Liver (tissue), 3 donors: Measurements from ENCODE around the gene RASGRP2.

ENCODE experiments used
- EGR1 ChIP-seq, 2 donors: IDR thresholded peaks; 2 replicates each; pipeline ENCODE4 v1.6.1; 2016 to 2018; ENCODE audit warnings: antibody characterized with exemption in 2 of 2, low read depth in 2 of 2
- FOXA1 ChIP-seq: IDR thresholded peaks from 2 replicates; pipeline ENCODE4 v1.6.1; 2016; ENCODE audit warnings: antibody characterized with exemption
- JUND ChIP-seq, 2 donors: IDR thresholded peaks; 2 replicates each; pipeline ENCODE4 v1.6.1; 2016; ENCODE audit warnings: antibody characterized with exemption in 2 of 2
- NR2F2 ChIP-seq: IDR thresholded peaks from 2 replicates; pipeline ENCODE4 v1.6.1; 2016; ENCODE audit warnings: antibody characterized with exemption
- RAD21 ChIP-seq, 2 donors: IDR thresholded peaks; 2 replicates each; pipeline ENCODE4 v1.6.1; 2016; ENCODE audit warnings: antibody characterized with exemption in 2 of 2, mild to moderate bottlenecking in 2 of 2
- SP1 ChIP-seq: IDR thresholded peaks from 2 replicates; pipeline ENCODE4 v1.6.1; 2018; ENCODE audit warnings: antibody characterized with exemption, mild to moderate bottlenecking
- TAF1 ChIP-seq: conservative IDR thresholded peaks from 2 replicates; pipeline ENCODE4 v1.6.1; 2016; ENCODE audit warnings: antibody characterized with exemption, mild to moderate bottlenecking
- YY1 ChIP-seq: IDR thresholded peaks from 2 replicates; pipeline ENCODE4 v1.6.1; 2016; ENCODE audit warnings: antibody characterized with exemption, mild to moderate bottlenecking
- TF ChIP-seq, protein P1 (sequence below): fragments of 150-350 bp; IDR thresholded peaks from 2 replicates; pipeline ENCODE4 v1.5.1; 2017; ENCODE audit warnings: improper control_type of control experiment, low read depth, low read length; ENCODE audit not compliant: missing input control
- TF ChIP-seq, protein P2 (sequence below): IDR thresholded peaks from 2 replicates; pipeline ENCODE4 v1.6.1; 2016; ENCODE audit warnings: antibody characterized with exemption, mild to moderate bottlenecking
- TF ChIP-seq, protein P3 (sequence below): IDR thresholded peaks from 2 replicates; pipeline ENCODE4 v1.6.1; 2016; ENCODE audit warnings: antibody characterized with exemption
- TF ChIP-seq, protein P4 (sequence below): IDR thresholded peaks from 2 replicates; pipeline ENCODE4 v1.6.1; 2016; ENCODE audit warnings: antibody characterized with exemption
- TF ChIP-seq, protein P5 (sequence below): IDR thresholded peaks from 2 replicates; pipeline ENCODE4 v1.6.1; 2016; ENCODE audit warnings: antibody characterized with exemption
- donor health status: healthy.
- donor health status: healthy.

DNA sequence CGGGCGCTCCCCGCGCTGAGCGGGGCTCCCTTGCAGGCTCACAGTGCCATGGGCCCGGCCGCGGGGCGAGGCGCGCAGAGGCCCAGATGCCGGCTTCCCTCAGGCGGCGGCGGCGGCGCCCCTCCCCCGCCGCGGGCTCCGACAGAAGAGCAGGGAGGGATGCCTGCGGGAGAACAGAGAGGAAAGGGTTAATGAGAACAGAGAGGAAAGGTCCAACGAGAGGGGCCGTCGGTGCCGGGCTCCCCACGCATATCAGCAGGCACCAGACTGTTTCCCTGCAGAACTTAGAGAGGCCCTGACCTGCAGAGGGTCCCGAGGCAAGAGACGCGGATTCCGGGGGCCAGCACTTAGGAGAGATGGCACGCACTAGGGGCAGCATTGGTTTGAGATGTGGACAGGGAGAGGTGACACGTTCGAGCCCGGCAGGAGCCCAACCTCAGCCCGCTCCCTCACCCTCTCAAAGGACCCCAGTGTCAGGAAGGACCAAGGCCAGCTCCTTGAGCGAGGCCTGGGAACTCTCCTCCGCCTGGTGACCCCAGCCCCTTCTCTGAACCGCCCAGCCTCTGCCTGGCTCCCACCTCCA lies 30.1 kb downstream of the RASGRP2 start:
- TF ChIP-seq TAF1 (no peak), RAD21 (IDR thresholded peaks at IDR 0.05) (no peak), NR2F2 (no peak), EGR1 (IDR thresholded peaks at IDR 0.05; ENCODE audit: low read depth in 2 of 2) (no peak), JUND (IDR thresholded peaks at IDR 0.05) (no peak), FOXA1 (no peak), SP1 (no peak), YY1 (no peak)
- TF ChIP-seq, protein P1, sequence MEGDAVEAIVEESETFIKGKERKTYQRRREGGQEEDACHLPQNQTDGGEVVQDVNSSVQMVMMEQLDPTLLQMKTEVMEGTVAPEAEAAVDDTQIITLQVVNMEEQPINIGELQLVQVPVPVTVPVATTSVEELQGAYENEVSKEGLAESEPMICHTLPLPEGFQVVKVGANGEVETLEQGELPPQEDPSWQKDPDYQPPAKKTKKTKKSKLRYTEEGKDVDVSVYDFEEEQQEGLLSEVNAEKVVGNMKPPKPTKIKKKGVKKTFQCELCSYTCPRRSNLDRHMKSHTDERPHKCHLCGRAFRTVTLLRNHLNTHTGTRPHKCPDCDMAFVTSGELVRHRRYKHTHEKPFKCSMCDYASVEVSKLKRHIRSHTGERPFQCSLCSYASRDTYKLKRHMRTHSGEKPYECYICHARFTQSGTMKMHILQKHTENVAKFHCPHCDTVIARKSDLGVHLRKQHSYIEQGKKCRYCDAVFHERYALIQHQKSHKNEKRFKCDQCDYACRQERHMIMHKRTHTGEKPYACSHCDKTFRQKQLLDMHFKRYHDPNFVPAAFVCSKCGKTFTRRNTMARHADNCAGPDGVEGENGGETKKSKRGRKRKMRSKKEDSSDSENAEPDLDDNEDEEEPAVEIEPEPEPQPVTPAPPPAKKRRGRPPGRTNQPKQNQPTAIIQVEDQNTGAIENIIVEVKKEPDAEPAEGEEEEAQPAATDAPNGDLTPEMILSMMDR: no peak
- TF ChIP-seq, protein P2, sequence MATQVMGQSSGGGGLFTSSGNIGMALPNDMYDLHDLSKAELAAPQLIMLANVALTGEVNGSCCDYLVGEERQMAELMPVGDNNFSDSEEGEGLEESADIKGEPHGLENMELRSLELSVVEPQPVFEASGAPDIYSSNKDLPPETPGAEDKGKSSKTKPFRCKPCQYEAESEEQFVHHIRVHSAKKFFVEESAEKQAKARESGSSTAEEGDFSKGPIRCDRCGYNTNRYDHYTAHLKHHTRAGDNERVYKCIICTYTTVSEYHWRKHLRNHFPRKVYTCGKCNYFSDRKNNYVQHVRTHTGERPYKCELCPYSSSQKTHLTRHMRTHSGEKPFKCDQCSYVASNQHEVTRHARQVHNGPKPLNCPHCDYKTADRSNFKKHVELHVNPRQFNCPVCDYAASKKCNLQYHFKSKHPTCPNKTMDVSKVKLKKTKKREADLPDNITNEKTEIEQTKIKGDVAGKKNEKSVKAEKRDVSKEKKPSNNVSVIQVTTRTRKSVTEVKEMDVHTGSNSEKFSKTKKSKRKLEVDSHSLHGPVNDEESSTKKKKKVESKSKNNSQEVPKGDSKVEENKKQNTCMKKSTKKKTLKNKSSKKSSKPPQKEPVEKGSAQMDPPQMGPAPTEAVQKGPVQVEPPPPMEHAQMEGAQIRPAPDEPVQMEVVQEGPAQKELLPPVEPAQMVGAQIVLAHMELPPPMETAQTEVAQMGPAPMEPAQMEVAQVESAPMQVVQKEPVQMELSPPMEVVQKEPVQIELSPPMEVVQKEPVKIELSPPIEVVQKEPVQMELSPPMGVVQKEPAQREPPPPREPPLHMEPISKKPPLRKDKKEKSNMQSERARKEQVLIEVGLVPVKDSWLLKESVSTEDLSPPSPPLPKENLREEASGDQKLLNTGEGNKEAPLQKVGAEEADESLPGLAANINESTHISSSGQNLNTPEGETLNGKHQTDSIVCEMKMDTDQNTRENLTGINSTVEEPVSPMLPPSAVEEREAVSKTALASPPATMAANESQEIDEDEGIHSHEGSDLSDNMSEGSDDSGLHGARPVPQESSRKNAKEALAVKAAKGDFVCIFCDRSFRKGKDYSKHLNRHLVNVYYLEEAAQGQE: no peak
- TF ChIP-seq, protein P3, sequence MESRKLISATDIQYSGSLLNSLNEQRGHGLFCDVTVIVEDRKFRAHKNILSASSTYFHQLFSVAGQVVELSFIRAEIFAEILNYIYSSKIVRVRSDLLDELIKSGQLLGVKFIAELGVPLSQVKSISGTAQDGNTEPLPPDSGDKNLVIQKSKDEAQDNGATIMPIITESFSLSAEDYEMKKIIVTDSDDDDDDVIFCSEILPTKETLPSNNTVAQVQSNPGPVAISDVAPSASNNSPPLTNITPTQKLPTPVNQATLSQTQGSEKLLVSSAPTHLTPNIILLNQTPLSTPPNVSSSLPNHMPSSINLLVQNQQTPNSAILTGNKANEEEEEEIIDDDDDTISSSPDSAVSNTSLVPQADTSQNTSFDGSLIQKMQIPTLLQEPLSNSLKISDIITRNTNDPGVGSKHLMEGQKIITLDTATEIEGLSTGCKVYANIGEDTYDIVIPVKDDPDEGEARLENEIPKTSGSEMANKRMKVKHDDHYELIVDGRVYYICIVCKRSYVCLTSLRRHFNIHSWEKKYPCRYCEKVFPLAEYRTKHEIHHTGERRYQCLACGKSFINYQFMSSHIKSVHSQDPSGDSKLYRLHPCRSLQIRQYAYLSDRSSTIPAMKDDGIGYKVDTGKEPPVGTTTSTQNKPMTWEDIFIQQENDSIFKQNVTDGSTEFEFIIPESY: no peak
- TF ChIP-seq, protein P4, sequence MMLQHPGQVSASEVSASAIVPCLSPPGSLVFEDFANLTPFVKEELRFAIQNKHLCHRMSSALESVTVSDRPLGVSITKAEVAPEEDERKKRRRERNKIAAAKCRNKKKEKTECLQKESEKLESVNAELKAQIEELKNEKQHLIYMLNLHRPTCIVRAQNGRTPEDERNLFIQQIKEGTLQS: no peak
- TF ChIP-seq, protein P5, sequence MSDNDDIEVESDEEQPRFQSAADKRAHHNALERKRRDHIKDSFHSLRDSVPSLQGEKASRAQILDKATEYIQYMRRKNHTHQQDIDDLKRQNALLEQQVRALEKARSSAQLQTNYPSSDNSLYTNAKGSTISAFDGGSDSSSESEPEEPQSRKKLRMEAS: no peak
